Kidney epithelial cell (primary cell): ENCODE measurements around the gene TTR. TPM values are rescaled to one million over a fixed set of nuclear protein-coding genes. Genes with fewer than 3 reads are reported as not detected.

ENCODE experiments used
- DNase-seq: peaks from one replicate; pipeline ENCODE4 v3.0.0-alpha.2; 2010; ENCODE audit warnings: low read depth
- H3K27me3 ChIP-seq: 2 replicates; pipeline ENCODE4 v1.6.0; 2011; ENCODE audit warnings: low read length; ENCODE audit not compliant: control insufficient read depth, insufficient read depth
- H3K36me3 ChIP-seq: 2 replicates; pipeline ENCODE4 v1.5.1; 2011; ENCODE audit warnings: low read length; ENCODE audit not compliant: control insufficient read depth, insufficient read depth
- H3K4me3 ChIP-seq: 2 replicates; pipeline ENCODE4 v1.5.1; 2011; ENCODE audit warnings: low read depth, mild to moderate bottlenecking, control low read depth, low read length
- total RNA-seq: library from RNA; depleted of rRNA; stranded (reverse); fragments of >200 nt; gene quantifications from 2 replicates; pipeline ENCODE4 v1.2.3, GENCODE V29; 2015
- TF ChIP-seq, protein P1 (sequence below): IDR thresholded peaks from 2 replicates; pipeline ENCODE4 v1.5.1; 2011; ENCODE audit warnings: mild to moderate bottlenecking, moderate library complexity, low read length, control low read depth, inconsistent platforms; ENCODE audit not compliant: insufficient read depth, poor library complexity, severe bottlenecking

The TTR gene
- total RNA-seq, 1 donor from 2014 or later = not detected

DNA sequence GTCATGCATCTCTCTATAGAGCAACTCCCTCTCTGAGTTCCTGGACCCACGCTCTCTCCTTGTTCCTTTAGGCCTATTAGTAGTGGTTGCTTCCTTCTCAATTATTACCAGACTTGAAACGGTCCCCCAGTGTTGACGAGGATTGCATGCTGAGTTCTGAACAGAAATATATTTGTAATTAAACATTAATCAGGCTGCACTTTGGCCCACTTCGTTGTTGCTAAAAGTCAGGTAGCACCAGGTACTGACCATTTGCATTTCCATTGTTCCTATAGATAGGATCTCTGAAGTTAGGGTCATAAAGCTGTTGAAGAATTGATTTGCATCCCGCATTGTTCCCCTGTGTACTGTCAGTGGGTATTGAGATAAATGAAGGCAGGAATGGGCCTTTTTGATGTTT, 36.9 kb upstream of the TTR start:
- H3K36me3 ChIP-seq = no peaks in the 10 kb centered on the region
- TF ChIP-seq, protein P1, sequence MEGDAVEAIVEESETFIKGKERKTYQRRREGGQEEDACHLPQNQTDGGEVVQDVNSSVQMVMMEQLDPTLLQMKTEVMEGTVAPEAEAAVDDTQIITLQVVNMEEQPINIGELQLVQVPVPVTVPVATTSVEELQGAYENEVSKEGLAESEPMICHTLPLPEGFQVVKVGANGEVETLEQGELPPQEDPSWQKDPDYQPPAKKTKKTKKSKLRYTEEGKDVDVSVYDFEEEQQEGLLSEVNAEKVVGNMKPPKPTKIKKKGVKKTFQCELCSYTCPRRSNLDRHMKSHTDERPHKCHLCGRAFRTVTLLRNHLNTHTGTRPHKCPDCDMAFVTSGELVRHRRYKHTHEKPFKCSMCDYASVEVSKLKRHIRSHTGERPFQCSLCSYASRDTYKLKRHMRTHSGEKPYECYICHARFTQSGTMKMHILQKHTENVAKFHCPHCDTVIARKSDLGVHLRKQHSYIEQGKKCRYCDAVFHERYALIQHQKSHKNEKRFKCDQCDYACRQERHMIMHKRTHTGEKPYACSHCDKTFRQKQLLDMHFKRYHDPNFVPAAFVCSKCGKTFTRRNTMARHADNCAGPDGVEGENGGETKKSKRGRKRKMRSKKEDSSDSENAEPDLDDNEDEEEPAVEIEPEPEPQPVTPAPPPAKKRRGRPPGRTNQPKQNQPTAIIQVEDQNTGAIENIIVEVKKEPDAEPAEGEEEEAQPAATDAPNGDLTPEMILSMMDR = no peak
- no peak for DNase-seq
- H3K4me3 ChIP-seq = no peak overlapping the region
- H3K27me3 ChIP-seq = peaks cover 4% of the 10 kb centered on the region

DNA sequence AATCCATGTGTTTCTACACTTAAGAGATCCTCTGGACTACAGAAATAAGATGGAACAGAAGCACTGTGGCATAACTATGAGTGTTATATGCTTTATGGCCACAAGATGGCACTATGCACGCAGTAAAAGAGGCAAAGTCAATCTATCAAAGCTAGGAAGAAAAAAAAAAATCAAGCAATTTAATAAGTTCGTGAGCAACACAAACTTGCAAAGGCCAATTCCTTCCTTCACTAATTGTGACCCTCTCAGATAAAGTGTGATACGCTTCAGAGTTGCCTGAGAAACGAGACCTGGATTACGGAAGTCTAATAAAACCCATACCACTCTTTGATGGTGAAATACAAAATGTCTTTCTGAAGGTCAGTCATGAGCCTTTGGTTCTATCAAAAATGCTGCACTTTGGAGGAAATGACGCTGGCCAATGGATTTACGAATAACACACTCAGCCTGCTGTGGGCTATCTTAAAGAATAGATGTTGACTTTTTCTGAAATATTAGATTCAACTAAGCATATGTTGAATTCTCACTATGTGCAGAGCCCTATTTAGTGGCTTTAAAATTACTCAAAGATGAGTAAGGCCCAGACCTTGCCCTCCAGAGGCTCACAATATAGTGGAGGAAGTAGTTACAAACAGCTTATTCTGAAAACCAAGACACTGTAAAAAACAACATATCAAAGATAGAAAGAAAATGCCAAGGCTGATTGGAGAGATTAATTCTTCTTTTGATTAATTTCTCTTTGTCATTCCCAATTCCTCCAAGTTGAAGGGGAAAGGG, 35.5 kb upstream of the TTR start:
- Histone ChIP-seq H3K4me3 (no peak overlapping the region), H3K27me3 (peaks cover 4% of the 10 kb centered on the region), H3K36me3 (no peaks in the 10 kb centered on the region)
- peak; percentile 23 for DNase-seq
- TF ChIP-seq, protein P1 = peak; percentile 62

DNA sequence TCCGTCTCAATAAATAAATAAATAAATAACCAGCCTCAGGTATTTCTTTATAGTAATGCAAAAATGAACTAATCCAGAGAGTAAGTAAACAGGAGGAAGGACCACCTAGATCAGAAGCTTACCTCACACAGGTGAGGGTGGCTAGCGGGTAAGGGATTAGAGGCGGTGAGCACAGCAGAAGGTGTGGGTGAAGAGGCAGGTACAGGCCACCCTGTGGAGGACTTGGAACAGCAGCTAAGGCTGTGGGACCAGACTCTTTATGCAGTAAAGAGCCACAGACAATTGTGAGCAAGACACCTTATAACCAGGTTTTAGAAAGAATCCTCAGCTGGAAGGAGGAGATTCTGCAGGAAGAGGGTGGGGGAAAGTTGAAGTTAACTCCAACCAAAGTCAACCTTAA, 34.2 kb upstream of the TTR start:
- H3K4me3 ChIP-seq = no peak overlapping the region
- peaks cover 4% of the 10 kb centered on the region for H3K27me3 ChIP-seq
- no peaks in the 10 kb centered on the region for H3K36me3 ChIP-seq
- DNase-seq = no peak
- TF ChIP-seq, protein P1 = no peak

DNA sequence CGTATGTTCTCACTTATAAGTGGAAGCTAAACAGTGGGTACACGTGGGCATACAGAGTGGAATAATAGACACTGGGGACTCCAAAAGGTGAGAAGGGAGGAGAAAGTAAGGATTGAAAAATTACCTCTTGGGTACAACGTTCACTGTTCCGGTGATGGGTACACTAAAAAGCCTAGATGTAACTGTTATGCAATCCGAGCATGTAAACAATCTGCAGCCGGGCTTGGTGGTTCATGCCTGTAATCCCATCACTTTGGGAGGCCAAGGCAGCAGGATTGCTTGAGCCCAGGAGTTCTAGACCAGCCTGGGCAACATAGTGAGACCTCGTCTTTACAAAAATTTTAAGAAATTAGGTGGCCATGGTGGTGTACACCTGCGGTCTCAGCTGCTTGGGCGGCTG, 33.1 kb upstream of the TTR start:
- TF ChIP-seq, protein P1 = no peak

DNA sequence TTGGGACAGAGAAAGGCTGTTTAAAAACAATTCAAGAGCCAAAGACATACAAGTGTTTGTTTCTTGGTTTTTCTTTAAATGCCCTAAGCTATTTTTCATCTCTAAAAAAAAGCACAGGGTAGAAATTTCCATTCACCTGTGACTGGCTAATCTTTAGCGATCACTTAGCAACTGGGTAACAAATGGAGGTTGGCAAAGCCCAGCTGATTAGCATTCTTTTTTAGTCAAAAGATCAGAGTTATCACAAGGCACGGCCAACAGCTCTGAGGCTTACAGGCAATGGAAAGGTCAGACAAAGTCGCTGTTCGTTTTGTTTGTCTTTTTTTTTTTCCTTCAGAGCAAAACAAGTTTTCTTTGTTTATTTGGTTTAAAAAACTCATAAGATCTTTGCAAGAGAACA, 29.0 kb upstream of the TTR start:
- no peaks in the 10 kb centered on the region for H3K27me3 ChIP-seq
- DNase-seq = no peak
- no peak overlapping the region for H3K4me3 ChIP-seq
- H3K36me3 ChIP-seq = no peaks in the 10 kb centered on the region
- TF ChIP-seq, protein P1 = no peak

More for the DNA sequence above, 33.1 kb upstream of the TTR start:
- H3K36me3 ChIP-seq = no peaks in the 10 kb centered on the region
- peaks cover 4% of the 10 kb centered on the region for H3K27me3 ChIP-seq
- DNase-seq = no peak
- no peak overlapping the region for H3K4me3 ChIP-seq

DNA sequence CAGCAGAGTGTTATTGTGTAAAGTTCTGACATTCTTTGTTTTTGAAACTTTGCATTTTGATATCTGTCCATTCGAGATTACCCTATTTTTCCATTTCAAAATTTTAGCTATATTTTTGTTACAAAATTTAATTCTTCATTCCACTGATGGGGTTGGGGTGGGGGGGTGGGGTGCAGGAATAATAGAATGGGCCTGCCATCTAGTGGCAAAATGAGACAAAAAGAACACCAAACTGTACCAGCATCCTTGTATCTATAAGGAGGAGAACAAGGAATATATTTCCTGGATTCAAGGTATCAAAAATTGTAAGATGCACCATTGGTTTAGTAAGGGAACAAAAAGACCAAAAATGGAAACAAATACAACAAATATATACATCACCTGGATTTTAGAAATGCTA, 27.9 kb upstream of the TTR start:
- H3K36me3 ChIP-seq = no peaks in the 10 kb centered on the region
- H3K4me3 ChIP-seq = no peak overlapping the region
- TF ChIP-seq, protein P1 = peak; percentile 13
- H3K27me3 ChIP-seq = no peaks in the 10 kb centered on the region
- DNase-seq = no peak
